NCI-H1417 treated with DMSO at 0.1 percent for 48 hours (cell line): ENCODE measurements around the gene TPRN.
A peak's percentile ranks its signal among the peaks of the same experiment; 100 is the strongest.

ENCODE experiments used
- DNase-seq: peaks from one replicate; lab custom pipeline; 2025; lab: John Stamatoyannopoulos, UW

Gene TPRN

GRCh38 chr9:137224830-137225694 is 24.5 kb upstream of the TPRN start, which contains the start of gene CYSRT1:
Gene CYSRT1, plus strand, starts transcription at chr9:137225174. Its CDS starts 448 bp downstream, at chr9:137225622.
- no peak for DNase-seq

- peak; percentile 90 for DNase-seq
These were observed 22.8 kb upstream of the TPRN start for GRCh38 chr9:137223078-137223970.

GRCh38 chr9:137222190-137223077 is 21.9 kb upstream of the TPRN start, which contains the start of gene RNF208:
Gene RNF208, minus strand, starts transcription at chr9:137222240. Its CDS starts 1,028 bp downstream, at chr9:137221212.
- no peak for DNase-seq

GRCh38 chr9:137221506-137222111 is 21.1 kb upstream of the TPRN start:
- no peak for DNase-seq

- no peak for DNase-seq
These were observed 20.6 kb upstream of the TPRN start for GRCh38 chr9:137221095-137221505.

GRCh38 chr9:137220317-137221094 is 20.0 kb upstream of the TPRN start:
- DNase-seq = no peak

GRCh38 chr9:137219757-137220316 is 19.3 kb upstream of the TPRN start:
- DNase-seq = no peak

- DNase-seq = no peak
These were observed 18.3 kb upstream of the TPRN start for GRCh38 chr9:137218754-137219271.

GRCh38 chr9:137218212-137218753 is 17.7 kb upstream of the TPRN start:
- no peak for DNase-seq

GRCh38 chr9:137217276-137218211 is 17.0 kb upstream of the TPRN start:
- DNase-seq = no peak

GRCh38 chr9:137216188-137216965 is 15.8 kb upstream of the TPRN start:
- DNase-seq = no peak

GRCh38 chr9:137215196-137215986 is 14.8 kb upstream of the TPRN start:
- no peak for DNase-seq

- no peak for DNase-seq
These were observed 14.1 kb upstream of the TPRN start for GRCh38 chr9:137214620-137215019.

- no peak for DNase-seq
These were observed 12.9 kb upstream of the TPRN start for GRCh38 chr9:137213160-137214060.

GRCh38 chr9:137212520-137212919 is 12.0 kb upstream of the TPRN start:
- DNase-seq = no peak

- DNase-seq = no peak
These were observed 11.0 kb upstream of the TPRN start for GRCh38 chr9:137211532-137211931.
